Thoracic aorta (tissue), 2 donors: ENCODE data around the gene ANKRD30A. TPM values are rescaled to one million over a fixed set of nuclear protein-coding genes. Genes with fewer than 3 reads are reported as not detected.
"Not testable (repeated sequence)": the region's sequence is repeated elsewhere in the genome, so short reads cannot be mapped to it uniquely, and the experiment has no call there.

ENCODE experiments used
- ATAC-seq: fragments of 150-250 bp; one replicate; pipeline ENCODE4 v1.8.0; 2017; ENCODE audit warnings: low read depth; ENCODE audit not compliant: insufficient number of reproducible peaks, low FRiP score
- DNase-seq: peaks from one replicate; pipeline ENCODE4 v3.0.0-alpha.2; 2020; ENCODE audit warnings: low spot score
- H3K27ac ChIP-seq, 2 donors: fragments of 200-600 bp; sonication (generic); 1 replicate in 1 of 2; 2 replicates in 1 of 2; pipeline ENCODE4 v1.5.1; 2016; ENCODE audit warnings: mild to moderate bottlenecking in 2 of 2, moderate library complexity in 2 of 2
- H3K27me3 ChIP-seq: fragments of 200-600 bp; sonication (generic); replicated peaks from 2 replicates; pipeline ENCODE4 v1.6.0; 2016; ENCODE audit warnings: mild to moderate bottlenecking; ENCODE audit not compliant: insufficient read depth
- H3K36me3 ChIP-seq: fragments of 200-600 bp; sonication (generic); one replicate; pipeline ENCODE4 v1.5.1; 2016
- H3K4me1 ChIP-seq, 2 donors: fragments of 200-600 bp; sonication (generic); 1 replicate in 1 of 2; 2 replicates in 1 of 2; pipeline versions ENCODE4 v1.5.1 to v1.6.0; 2016; ENCODE audit warnings: low read depth in 2 of 2, mild to moderate bottlenecking in 1 of 2; ENCODE audit not compliant: control insufficient read depth in 1 of 2
- H3K4me3 ChIP-seq: fragments of 200-600 bp; sonication (generic); 2 replicates; pipeline ENCODE4 v1.5.1; 2016; ENCODE audit warnings: mild to moderate bottlenecking
- H3K9me3 ChIP-seq: fragments of 200-600 bp; sonication (generic); 2 replicates; pipeline ENCODE4 v1.5.1; 2016
- CTCF ChIP-seq: fragments of 200-600 bp; sonication (generic); IDR thresholded peaks from one replicate; pipeline ENCODE4 v1.5.1; 2019; ENCODE audit warnings: antibody characterized with exemption
- total RNA-seq, 2 donors: library from RNA; depleted of rRNA; stranded (reverse); fragments of >200 nt; gene quantifications; one replicate each; pipeline versions ENCODE4 v1.1.0 to v1.2.3, GENCODE V29; 2016

Gene ANKRD30A, protein sequence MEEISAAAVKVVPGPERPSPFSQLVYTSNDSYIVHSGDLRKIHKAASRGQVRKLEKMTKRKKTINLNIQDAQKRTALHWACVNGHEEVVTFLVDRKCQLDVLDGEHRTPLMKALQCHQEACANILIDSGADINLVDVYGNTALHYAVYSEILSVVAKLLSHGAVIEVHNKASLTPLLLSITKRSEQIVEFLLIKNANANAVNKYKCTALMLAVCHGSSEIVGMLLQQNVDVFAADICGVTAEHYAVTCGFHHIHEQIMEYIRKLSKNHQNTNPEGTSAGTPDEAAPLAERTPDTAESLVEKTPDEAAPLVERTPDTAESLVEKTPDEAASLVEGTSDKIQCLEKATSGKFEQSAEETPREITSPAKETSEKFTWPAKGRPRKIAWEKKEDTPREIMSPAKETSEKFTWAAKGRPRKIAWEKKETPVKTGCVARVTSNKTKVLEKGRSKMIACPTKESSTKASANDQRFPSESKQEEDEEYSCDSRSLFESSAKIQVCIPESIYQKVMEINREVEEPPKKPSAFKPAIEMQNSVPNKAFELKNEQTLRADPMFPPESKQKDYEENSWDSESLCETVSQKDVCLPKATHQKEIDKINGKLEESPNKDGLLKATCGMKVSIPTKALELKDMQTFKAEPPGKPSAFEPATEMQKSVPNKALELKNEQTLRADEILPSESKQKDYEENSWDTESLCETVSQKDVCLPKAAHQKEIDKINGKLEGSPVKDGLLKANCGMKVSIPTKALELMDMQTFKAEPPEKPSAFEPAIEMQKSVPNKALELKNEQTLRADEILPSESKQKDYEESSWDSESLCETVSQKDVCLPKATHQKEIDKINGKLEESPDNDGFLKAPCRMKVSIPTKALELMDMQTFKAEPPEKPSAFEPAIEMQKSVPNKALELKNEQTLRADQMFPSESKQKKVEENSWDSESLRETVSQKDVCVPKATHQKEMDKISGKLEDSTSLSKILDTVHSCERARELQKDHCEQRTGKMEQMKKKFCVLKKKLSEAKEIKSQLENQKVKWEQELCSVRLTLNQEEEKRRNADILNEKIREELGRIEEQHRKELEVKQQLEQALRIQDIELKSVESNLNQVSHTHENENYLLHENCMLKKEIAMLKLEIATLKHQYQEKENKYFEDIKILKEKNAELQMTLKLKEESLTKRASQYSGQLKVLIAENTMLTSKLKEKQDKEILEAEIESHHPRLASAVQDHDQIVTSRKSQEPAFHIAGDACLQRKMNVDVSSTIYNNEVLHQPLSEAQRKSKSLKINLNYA (N-terminal part only)
- total RNA-seq: not detected

GRCh38 chr10:37125191-37125732 is at the start of gene ANKRD30A:
TSS of gene ANKRD30A (plus strand) at chr10:37125598. CDS start at chr10:37125788, 190 bp downstream.
- ATAC-seq (no peak), DNase-seq (no peak)
- TF ChIP-seq CTCF: no peak

DNA sequence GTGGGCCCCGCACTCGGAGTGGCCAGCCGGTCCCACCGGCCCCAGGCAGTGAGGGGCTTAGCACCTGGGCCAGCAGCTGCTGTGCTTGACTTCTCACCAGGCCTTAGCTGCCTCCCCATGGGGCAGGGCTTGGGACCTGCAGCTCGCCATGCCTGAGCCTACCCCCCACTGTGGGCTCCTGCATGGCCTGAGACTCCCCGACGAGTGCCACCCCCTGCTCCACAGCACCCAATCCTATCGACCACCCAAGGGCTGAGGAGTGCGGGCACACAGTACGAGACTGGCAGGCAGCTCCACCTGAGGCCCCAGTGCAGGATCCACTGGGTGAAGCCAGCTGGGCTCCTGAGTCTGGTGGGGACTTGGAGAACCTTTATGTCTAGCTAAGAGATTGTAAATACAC is 49.3 kb upstream of the ANKRD30A start:
- peaks cover under 1 to 15% of the 10 kb centered on the region in 2 donors for H3K4me1 ChIP-seq
- not testable (repeated sequence) for ATAC-seq, H3K36me3 ChIP-seq, DNase-seq, H3K9me3 ChIP-seq, H3K27ac ChIP-seq, H3K27me3 ChIP-seq, H3K4me3 ChIP-seq

More at GRCh38 chr10:37125191-37125732, at the start of gene ANKRD30A:
- H3K27me3 ChIP-seq: no peaks in the 10 kb centered on the region
- no peaks in the 10 kb centered on the region for H3K9me3 ChIP-seq
- H3K4me3 ChIP-seq: no peak within 1 kb of the TSS
- no peak within 1 kb of the TSS for H3K27ac ChIP-seq
- no peaks in the 10 kb centered on the region for H3K36me3 ChIP-seq
- no peaks in the 10 kb centered on the region for H3K4me1 ChIP-seq

DNA sequence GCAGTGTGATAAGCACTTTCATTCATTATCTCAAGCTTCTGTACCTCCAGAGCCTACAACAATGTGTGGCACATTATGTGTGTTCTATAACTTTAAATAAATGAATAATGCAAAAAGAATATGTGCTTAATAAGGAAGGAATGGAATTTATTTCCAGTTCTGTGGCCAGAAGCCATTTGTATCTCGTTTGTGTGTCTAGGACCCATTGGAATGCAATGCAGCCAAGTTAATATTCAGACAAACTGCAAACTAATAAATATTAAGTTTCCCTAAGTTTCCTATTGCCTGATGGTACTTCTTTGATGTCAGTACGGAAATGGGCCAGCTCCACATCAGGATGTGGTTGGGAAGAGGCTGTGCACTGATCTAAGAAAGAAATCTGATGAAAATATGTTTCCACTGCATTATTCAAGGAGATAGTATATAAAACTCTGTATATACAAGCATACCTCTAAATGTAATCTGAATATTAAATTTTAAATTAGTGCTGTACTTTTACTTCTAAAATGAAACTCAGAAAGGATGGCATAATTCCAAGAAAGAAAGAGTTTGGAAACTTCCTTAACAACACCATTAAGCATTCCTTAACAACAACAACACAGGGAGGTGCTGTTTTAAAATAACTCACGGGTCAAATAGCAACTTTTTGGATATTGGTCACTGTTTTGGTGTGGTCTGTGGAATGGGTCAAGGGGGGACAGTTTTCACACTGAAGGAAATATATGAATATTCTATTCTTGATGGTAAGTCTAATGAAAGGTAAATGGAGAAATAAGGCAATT is 29.4 kb upstream of the ANKRD30A start:
- ATAC-seq: no peak
- no peak overlapping the region for H3K27ac ChIP-seq
- H3K36me3 ChIP-seq: no peaks in the 10 kb centered on the region
- H3K27me3 ChIP-seq: no peaks in the 10 kb centered on the region
- DNase-seq: no peak
- no peaks in the 10 kb centered on the region for H3K9me3 ChIP-seq
- no peak overlapping the region for H3K4me3 ChIP-seq
- TF ChIP-seq CTCF: no peak
- H3K4me1 ChIP-seq: peaks cover 0 to 7% of the 10 kb centered on the region in 2 donors

- no peak overlapping the region for H3K27ac ChIP-seq
- H3K4me1 ChIP-seq: peaks cover 0 to 7% of the 10 kb centered on the region in 2 donors
- no peaks in the 10 kb centered on the region for H3K9me3 ChIP-seq
- H3K36me3 ChIP-seq: no peaks in the 10 kb centered on the region
- no peak overlapping the region for H3K4me3 ChIP-seq
- ATAC-seq: no peak
- no peak for TF ChIP-seq CTCF
- no peak for DNase-seq
- H3K27me3 ChIP-seq: no peaks in the 10 kb centered on the region
Measured at GRCh38 chr10:37101261-37101660, 24.1 kb upstream of the ANKRD30A start.

DNA sequence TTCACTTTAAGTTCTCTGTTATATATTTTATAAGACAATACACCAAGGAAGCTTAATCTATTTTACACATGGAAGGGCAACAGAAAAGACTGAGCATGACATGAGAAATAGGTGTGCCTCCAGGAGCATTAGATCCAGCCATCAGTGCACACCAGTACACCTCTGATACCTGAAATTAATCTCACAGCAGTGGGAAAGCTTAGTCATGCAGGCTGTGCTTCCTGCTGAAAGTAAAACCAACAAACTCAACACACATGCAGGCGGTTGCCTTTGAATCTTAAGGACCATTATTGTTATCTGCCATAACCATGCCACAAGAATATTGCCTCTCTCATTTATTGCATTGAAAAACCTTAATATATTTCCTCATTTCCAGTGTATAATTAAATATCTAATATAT is 16.4 kb upstream of the ANKRD30A start:
- H3K4me3 ChIP-seq: no peak overlapping the region
- TF ChIP-seq CTCF: no peak
- H3K27me3 ChIP-seq: no peaks in the 10 kb centered on the region
- ATAC-seq: no peak
- H3K27ac ChIP-seq: no peak overlapping the region
- no peaks in the 10 kb centered on the region for H3K36me3 ChIP-seq
- H3K9me3 ChIP-seq: no peaks in the 10 kb centered on the region
- no peak for DNase-seq
- H3K4me1 ChIP-seq: no peaks in the 10 kb centered on the region
